ENCODE results near the gene DNAH17. TPM values are rescaled to one million over a fixed set of nuclear protein-coding genes. Genes with fewer than 3 reads are reported as not detected.

Gene DNAH17
- total RNA-seq, 1 donor from 2014 or later, result not detected

GRCh38 chr17:78433780-78434335 is 143.3 kb downstream of the DNAH17 start:
- intact Hi-C loops (cut with micrococcal nuclease), result no loop called here

- intact Hi-C loops (cut with micrococcal nuclease), result no loop called here
Observed at GRCh38 chr17:78433013-78433727, 144.0 kb downstream of the DNAH17 start.

GRCh38 chr17:78432226-78433012 is 144.8 kb downstream of the DNAH17 start:
- intact Hi-C loops (cut with micrococcal nuclease), result no loop called here

- intact Hi-C loops (cut with micrococcal nuclease), result no loop called here
Observed at GRCh38 chr17:78431692-78431958, 145.6 kb downstream of the DNAH17 start.

GRCh38 chr17:78430892-78431691 is 146.1 kb downstream of the DNAH17 start:
- intact Hi-C loops (cut with micrococcal nuclease), result no loop called here

GRCh38 chr17:78429618-78429995 is 147.6 kb downstream of the DNAH17 start:
- intact Hi-C loops (cut with micrococcal nuclease), result no loop called here

GRCh38 chr17:78428836-78429617 is 148.2 kb downstream of the DNAH17 start:
- intact Hi-C loops (cut with micrococcal nuclease), result no loop called here

- intact Hi-C loops (cut with micrococcal nuclease), result no loop called here
Observed at GRCh38 chr17:78428025-78428575, 149.1 kb downstream of the DNAH17 start.

- intact Hi-C loops (cut with micrococcal nuclease), result no loop called here
Observed at GRCh38 chr17:78427140-78427539, 150.1 kb downstream of the DNAH17 start.

- intact Hi-C loops (cut with micrococcal nuclease), result no loop called here
Observed at GRCh38 chr17:78426293-78426879, 150.8 kb downstream of the DNAH17 start.

- intact Hi-C loops (cut with micrococcal nuclease), result no loop called here
Observed at GRCh38 chr17:78425429-78425828, 151.8 kb downstream of the DNAH17 start.

- intact Hi-C loops (cut with micrococcal nuclease), result loop anchor here (5.0 kb wide), 1 partner anchor 172 kb away; no protein-coding TSS in a partner anchor
Observed at GRCh38 chr17:78423961-78424675, 153.1 kb downstream of the DNAH17 start.

GRCh38 chr17:78422872-78423588 is 154.2 kb downstream of the DNAH17 start:
- intact Hi-C loops (cut with micrococcal nuclease), result loop anchor here (1.0 to 5.0 kb wide), 2 partner anchors 63 to 171 kb away; partner anchors contain the start of gene SOCS3

GRCh38 chr17:78422267-78422605 is 155.0 kb downstream of the DNAH17 start:
- intact Hi-C loops (cut with micrococcal nuclease), result loop anchor here (1.0 to 5.0 kb wide), 2 partner anchors 62 to 170 kb away; partner anchors contain the start of gene SOCS3

GRCh38 chr17:78421534-78422266 is 155.5 kb downstream of the DNAH17 start:
- intact Hi-C loops (cut with micrococcal nuclease), result loop anchor here (1.0 to 5.0 kb wide), 2 partner anchors 61 to 169 kb away; partner anchors contain the start of gene SOCS3

GRCh38 chr17:78421084-78421533 is 156.1 kb downstream of the DNAH17 start:
- intact Hi-C loops (cut with micrococcal nuclease), result loop anchor here (5.0 kb wide), 1 partner anchor 169 kb away; no protein-coding TSS in a partner anchor

GRCh38 chr17:78419970-78420815 is 157.0 kb downstream of the DNAH17 start:
- intact Hi-C loops (cut with micrococcal nuclease), result loop anchor here (5.0 kb wide), 1 partner anchor 168 kb away; no protein-coding TSS in a partner anchor

All from T-helper 2 cell treated with Interferon-gamma antibody and Interleukin-4, amounts not matched to agents 100 ng/mL and 5 ng/mL, for 36 hours (primary cell).